DMS153 treated with DMSO at 0.1 percent for 48 hours (cell line): Measurements from ENCODE around the gene RHOBTB3.
"Not testable (repeated sequence)": the region's sequence is repeated elsewhere in the genome, so short reads cannot be mapped to it uniquely, and the experiment has no call there.

Experiments used
- DNase-seq: peaks from one replicate; lab custom pipeline; 2025; ENCODE audit not compliant: unreplicated experiment; lab: John Stamatoyannopoulos, UW

RHOBTB3 gene

DNA sequence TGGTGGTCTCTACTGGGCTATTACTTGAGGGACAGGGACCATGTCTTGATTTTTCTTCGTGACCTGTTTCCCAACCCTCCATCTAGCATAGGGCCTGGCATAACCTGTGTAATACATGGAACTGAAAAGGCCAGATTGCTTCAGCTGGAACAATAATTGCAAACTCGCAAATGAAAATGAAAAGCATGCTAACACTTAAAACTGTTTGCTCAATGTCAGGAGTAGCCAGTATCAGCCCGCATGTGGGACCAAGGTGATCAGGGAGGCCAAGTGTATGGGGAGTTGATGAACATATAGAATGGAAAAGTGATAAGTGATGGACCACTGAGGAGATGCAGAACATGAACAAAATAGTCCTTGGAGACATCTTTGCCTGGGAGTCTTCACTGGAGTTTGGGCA, 66.2 kb downstream of the RHOBTB3 start:
- no peak for DNase-seq

GRCh38 chr5:95798048-95798447, 66.9 kb downstream of the RHOBTB3 start:
- no peak for DNase-seq

GRCh38 chr5:95798545-95798944, 67.4 kb downstream of the RHOBTB3 start:
- DNase-seq: no peak

- no peak for DNase-seq
These were observed 68.2 kb downstream of the RHOBTB3 start for GRCh38 chr5:95799191-95799835.

DNA sequence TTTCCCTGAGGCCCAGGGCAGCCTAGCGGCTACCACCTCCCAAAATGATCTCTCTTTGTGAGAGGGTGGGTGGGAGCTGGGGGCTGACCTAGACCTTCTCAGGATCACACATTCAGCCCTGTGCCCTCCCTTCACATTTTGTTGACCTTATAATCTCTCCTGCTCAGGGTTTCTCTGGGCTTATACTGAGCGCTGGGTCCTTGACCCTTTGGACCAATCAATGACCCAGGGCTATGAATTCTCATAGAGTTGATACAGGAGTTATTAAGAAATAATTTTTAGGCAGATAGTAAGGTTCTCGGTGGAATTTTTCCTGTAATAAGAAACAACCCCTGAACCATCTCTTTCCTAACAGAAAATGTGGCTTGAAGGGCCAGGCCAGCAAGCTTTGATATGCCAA, 69.4 kb downstream of the RHOBTB3 start:
- no peak for DNase-seq

DNA sequence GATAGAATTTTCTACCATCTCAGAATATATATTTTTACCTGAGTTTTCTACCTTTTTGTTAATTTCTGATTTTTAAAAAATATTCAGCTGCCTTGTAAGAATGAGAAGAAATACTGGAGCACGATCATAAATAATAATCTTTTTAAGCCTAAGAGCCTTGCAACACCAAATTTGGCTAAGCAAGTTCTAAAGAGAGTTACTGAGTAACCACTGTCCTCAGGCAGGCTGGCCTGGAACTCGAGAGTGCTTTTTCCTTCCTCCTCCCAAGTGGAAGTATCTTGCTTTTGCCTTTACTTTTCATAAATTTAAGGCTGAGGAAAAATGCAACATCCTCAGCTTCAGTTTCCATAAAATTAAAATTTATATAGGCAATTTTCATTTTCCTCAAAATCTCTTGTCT, 70.4 kb downstream of the RHOBTB3 start:
- DNase-seq: no peak

GRCh38 chr5:95801961-95802360, 70.8 kb downstream of the RHOBTB3 start:
- DNase-seq: no peak

- DNase-seq: no peak
These were observed 72.4 kb downstream of the RHOBTB3 start for GRCh38 chr5:95803271-95804148.

- no peak for DNase-seq
These were observed 73.8 kb downstream of the RHOBTB3 start for GRCh38 chr5:95804736-95805539.

- DNase-seq: no peak
These were observed 75.6 kb downstream of the RHOBTB3 start for GRCh38 chr5:95806687-95807086.

- no peak for DNase-seq
These were observed 77.0 kb downstream of the RHOBTB3 start for GRCh38 chr5:95808013-95808685.

DNA sequence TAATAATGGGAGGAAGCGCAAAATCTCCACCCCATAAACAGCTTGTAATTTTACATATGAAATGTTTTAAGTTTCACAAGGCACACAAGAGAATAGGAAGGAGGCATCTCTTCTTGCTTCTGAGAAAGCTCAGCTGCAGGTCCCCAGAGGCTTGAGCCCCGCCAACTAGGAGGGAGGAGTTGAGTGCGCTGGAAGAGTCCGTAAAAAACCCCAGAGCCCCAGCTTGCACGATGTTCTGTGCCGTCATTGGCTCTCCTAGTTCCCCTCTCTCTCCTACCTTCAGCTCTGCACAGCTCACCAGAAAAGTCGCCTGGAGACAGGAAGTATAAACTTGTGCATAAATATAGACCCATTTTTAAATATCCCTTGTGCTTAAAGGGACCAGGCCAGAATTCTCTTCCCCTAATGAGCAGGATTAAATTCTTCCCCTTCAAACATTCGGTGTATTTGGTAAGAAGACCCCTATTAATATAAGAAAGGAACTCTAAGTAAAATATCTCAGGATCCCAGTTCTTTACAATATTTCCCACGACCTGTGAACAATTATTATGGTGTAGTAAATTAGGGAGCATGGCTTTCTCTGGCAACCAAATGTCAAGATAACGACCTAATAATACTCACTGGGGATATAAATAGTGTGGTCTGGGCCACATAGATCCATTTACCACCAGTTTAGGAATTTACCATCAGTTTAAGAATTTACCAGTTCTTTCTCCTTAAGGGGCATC, 77.7 kb downstream of the RHOBTB3 start:
- DNase-seq: no peak

DNA sequence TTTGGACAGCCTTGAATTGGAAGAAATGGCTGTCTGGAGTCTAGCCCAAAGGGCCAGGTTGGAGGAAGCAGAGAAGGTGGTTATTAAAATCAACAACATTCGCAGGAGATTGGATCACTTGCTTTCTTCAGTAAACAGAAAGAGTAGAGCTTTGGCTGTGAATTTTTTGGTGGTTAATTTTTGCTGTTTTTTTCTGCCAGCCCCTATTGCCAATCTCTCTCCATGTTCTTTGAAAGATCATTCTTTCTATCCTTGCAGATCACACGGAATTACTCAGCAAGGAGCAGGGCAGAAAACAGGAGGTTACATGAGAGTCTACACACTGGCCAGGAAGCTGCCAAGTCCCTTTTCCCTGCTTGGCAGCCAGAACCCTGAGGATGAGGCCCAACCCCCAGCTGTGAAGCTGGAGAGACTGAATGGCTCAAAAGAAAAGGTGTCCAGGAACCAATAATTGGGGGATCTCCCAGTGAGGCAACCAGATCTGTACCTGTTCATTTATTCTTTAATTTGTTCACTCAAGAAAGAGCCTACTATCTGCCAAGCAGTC, 78.4 kb downstream of the RHOBTB3 start:
- DNase-seq: no peak

DNA sequence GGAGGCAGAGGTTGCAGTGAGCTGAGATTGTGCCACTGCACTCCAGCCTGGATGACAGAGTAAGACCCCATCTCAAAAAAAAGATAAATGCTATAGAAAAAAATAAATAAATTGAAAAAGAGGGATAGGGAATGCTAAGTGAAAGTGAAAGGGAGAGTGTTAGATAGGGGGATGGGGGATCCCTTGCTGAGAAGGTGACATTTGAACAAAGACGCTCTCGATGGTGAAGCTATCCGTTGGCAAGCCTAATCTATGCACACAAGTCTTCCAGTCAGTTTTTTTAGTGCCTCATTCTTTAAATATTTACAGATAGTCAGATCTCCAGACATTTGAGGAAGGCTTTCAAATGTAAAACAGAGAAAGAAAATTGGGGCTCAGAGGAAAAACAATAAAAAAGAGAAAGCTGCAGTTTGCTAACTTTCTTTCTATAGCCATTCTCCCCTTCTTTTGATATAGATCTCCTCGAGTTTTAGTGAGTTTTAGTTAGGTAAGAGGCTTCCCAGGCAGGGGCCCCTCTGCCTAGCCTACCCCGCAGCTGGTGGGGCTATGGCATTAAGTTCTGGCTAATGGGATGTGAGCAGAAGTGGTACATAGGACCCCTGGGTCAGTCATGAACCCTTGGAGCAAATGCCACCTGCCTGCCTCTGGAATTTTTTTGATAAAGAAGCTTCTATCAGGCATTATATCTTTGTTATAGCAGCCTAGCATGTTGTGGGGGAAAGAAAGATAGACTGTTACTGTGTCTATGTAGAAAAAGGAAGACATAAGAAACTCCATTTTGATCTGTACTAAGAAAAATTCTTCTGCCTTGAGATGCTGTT, 79.4 kb downstream of the RHOBTB3 start:
- no peak for DNase-seq

GRCh38 chr5:95811126-95811423, 79.9 kb downstream of the RHOBTB3 start:
- not testable (repeated sequence) for DNase-seq

DNA sequence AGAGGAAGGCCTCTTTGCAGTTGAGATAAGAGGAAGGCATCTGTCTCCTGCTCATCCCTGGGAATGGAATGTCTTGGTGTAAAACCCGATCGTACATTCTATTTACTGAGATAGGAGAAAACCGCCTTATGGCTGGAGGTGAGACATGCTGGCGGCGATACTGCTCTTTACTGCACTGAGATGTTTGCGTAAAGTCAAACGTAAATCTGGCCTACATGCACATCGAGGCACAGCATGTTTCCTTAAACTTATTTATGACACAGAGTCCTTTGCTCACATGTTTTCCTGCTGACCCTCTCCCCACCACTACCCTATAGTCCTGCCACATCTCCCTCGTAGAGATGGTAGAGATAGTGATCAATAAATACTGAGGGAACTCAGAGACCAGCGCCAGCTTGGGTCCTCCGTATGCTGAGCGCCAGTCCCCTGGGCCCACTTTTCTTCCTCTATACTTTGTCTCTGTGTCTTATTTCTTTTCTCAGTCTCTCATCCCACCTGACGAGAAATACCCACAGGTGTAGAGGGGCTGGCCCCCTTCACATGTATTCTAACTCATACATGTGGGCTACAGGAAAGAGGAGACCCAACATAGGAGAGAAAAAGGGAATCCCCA, 80.4 kb downstream of the RHOBTB3 start:
- DNase-seq: not testable (repeated sequence)

DNA sequence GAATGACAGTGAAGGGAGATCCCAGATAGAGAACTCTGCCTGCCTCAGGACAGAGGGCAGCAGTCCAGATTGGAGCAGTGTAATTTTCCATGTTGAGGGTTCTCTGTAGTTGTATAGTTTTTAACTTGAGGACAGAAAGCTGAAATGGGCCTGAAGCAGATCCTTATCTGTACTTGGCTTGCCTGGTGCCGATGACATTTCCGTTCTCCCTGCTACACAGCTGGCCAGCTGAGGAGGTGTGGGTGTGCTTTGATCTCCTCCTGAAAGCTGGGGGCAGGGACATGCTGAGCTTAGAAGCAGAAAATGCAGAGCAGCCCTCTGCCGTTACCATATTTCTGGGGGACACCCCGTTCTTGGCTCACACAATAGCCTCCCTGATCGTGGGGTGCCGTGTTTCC, 80.9 kb downstream of the RHOBTB3 start:
- no peak for DNase-seq

DNA sequence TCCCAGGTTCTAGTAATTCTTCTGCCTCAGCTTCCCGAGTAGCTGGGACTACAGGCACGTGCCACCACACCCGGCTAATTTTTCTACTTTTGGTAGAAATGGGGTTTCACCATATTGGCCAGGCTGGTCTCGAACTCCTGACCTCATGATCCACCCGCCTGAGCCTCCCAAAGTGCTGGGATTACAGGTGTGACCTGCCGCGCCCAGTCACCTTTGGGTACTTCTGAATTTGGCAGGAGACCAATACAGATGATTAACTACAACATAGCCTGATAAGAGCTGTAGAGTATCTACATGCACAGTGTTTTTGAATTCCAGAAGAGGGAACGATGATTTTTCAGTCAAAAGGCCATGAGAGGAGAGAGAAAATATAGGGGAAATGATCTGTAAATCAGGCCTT, 81.9 kb downstream of the RHOBTB3 start:
- not testable (repeated sequence) for DNase-seq

DNA sequence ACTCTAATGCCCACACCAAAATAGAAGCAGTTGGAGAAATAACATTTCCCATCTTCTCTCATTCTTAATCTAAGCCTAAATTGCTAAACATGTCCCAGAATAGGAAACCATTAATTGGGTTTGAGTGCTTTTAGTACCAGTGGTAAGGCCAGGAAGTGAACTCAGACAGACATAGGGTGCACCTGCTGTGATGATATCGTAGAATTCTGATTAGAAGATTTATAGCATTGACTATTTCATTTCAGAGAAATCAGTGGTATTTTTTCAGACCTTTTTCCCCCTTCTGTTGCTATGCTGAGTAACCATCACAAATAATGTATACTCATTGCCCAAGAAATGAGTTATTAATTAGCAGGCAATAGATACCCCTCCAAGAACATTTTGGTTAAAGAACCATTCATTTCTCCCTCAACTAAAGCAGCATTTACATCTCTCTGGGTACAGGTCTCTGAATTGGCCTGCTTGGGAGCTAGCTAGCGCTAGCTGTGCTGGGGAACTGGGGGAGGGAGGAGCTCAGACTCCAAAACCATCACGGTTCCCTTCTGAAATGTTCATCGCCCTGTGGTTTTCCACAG, 84.1 kb downstream of the RHOBTB3 start:
- DNase-seq: no peak
